ENCODE measurements around the gene CFAP299.

Gene CFAP299

GRCh38 chr4:80839792-80840191 is 504.3 kb downstream of the CFAP299 start:
- Histone ChIP-seq H3K4me1 (ENCODE audit: low read length) (no peaks in the 10 kb centered on the region), H3K27ac (ENCODE audit: low read length) (no peak overlapping the region), H3K9me3 (replicated peaks; ENCODE audit: insufficient read depth, low read length) (no peaks in the 10 kb centered on the region), H3K9me2 (replicated peaks; ENCODE audit: insufficient read depth, low read length) (no peaks in the 10 kb centered on the region), H4K20me1 (ENCODE audit: insufficient read depth, low read length) (no peaks in the 10 kb centered on the region), H3F3A (ENCODE audit: insufficient read depth, low read length) (no peaks in the 10 kb centered on the region), H3K9ac (ENCODE audit: low read length) (no peak overlapping the region), H2AFZ (ENCODE audit: low read length) (no peak overlapping the region), H3K4me2 (ENCODE audit: low read depth, low read length) (no peak overlapping the region), H3K36me3 (replicated peaks; ENCODE audit: insufficient read depth, low read length) (no peaks in the 10 kb centered on the region), H3K27me3 (replicated peaks; ENCODE audit: insufficient read depth, low read length) (no peaks in the 10 kb centered on the region), H3K79me2 (ENCODE audit: low read length) (no peaks in the 10 kb centered on the region), H3K4me3 (ENCODE audit: low read length) (no peak overlapping the region)
- TF ChIP-seq EZH2phosphoT487 (IDR thresholded peaks at IDR 0.05; ENCODE audit: low read length) (no peak), EZH2 (optimal IDR thresholded peaks at IDR 0.05; ENCODE audit: low read depth, low read length) (no peak)
- DNase-seq = no peak

- H3K9me2 ChIP-seq (replicated peaks; ENCODE audit: insufficient read depth, low read length) = no peaks in the 10 kb centered on the region
- no peak overlapping the region for H3K9ac ChIP-seq (ENCODE audit: low read length)
- H3K4me2 ChIP-seq (ENCODE audit: low read depth, low read length) = no peak overlapping the region
- DNase-seq = no peak
- H3K4me3 ChIP-seq (ENCODE audit: low read length) = no peak overlapping the region
- H4K20me1 ChIP-seq (ENCODE audit: insufficient read depth, low read length) = no peaks in the 10 kb centered on the region
- no peak for TF ChIP-seq EZH2phosphoT487 (IDR thresholded peaks at IDR 0.05; ENCODE audit: low read length)
- TF ChIP-seq CTCF (IDR thresholded peaks at IDR 0.05; ENCODE audit: low read length) = no peak
- TF ChIP-seq EZH2 (optimal IDR thresholded peaks at IDR 0.05; ENCODE audit: low read depth, low read length) = no peak
- no peaks in the 10 kb centered on the region for H3K4me1 ChIP-seq (ENCODE audit: low read length)
- no peaks in the 10 kb centered on the region for H3K27me3 ChIP-seq (replicated peaks; ENCODE audit: insufficient read depth, low read length)
- H3K79me2 ChIP-seq (ENCODE audit: low read length) = no peaks in the 10 kb centered on the region
- H3K36me3 ChIP-seq (replicated peaks; ENCODE audit: insufficient read depth, low read length) = no peaks in the 10 kb centered on the region
- no peaks in the 10 kb centered on the region for H3F3A ChIP-seq (ENCODE audit: insufficient read depth, low read length)
- H3K9me3 ChIP-seq (replicated peaks; ENCODE audit: insufficient read depth, low read length) = no peaks in the 10 kb centered on the region
- H2AFZ ChIP-seq (ENCODE audit: low read length) = no peak overlapping the region
- no peak overlapping the region for H3K27ac ChIP-seq (ENCODE audit: low read length)
These were observed 504.9 kb downstream of the CFAP299 start for GRCh38 chr4:80840396-80840795.

GRCh38 chr4:80841587-80842281 is 506.2 kb downstream of the CFAP299 start:
- H3K9me2 ChIP-seq (replicated peaks; ENCODE audit: insufficient read depth, low read length) = no peaks in the 10 kb centered on the region
- DNase-seq = no peak
- no peak overlapping the region for H2AFZ ChIP-seq (ENCODE audit: low read length)

More at GRCh38 chr4:80841587-80842281, 506.2 kb downstream of the CFAP299 start:
- Histone ChIP-seq H3K36me3 (replicated peaks; ENCODE audit: insufficient read depth, low read length) (no peaks in the 10 kb centered on the region), H3K27me3 (replicated peaks; ENCODE audit: insufficient read depth, low read length) (no peaks in the 10 kb centered on the region), H3K4me2 (ENCODE audit: low read depth, low read length) (no peak overlapping the region), H3K9me3 (replicated peaks; ENCODE audit: insufficient read depth, low read length) (no peaks in the 10 kb centered on the region), H3K27ac (ENCODE audit: low read length) (no peak overlapping the region), H4K20me1 (ENCODE audit: insufficient read depth, low read length) (no peaks in the 10 kb centered on the region), H3F3A (ENCODE audit: insufficient read depth, low read length) (no peaks in the 10 kb centered on the region), H3K79me2 (ENCODE audit: low read length) (no peaks in the 10 kb centered on the region), H3K9ac (ENCODE audit: low read length) (no peak overlapping the region), H3K4me3 (ENCODE audit: low read length) (no peak overlapping the region), H3K4me1 (ENCODE audit: low read length) (no peaks in the 10 kb centered on the region)
- TF ChIP-seq CTCF (IDR thresholded peaks at IDR 0.05; ENCODE audit: low read length) = no peak
- no peak for TF ChIP-seq EZH2 (optimal IDR thresholded peaks at IDR 0.05; ENCODE audit: low read depth, low read length)
- TF ChIP-seq EZH2phosphoT487 (IDR thresholded peaks at IDR 0.05; ENCODE audit: low read length) = no peak

All from MM.1S (cell line).